Skeletal muscle cell (primary cell): Measurements from ENCODE around the gene GRM7.

Experiments
- DNase-seq: peaks from one replicate; pipeline ENCODE4 v3.0.0-alpha.2; 2010; ENCODE audit warnings: low read depth
- H3K4me3 ChIP-seq: 2 replicates; pipeline ENCODE4 v1.5.1; 2011; ENCODE audit warnings: low read depth, mild to moderate bottlenecking, control low read depth, low read length, moderate library complexity

Gene GRM7

DNA sequence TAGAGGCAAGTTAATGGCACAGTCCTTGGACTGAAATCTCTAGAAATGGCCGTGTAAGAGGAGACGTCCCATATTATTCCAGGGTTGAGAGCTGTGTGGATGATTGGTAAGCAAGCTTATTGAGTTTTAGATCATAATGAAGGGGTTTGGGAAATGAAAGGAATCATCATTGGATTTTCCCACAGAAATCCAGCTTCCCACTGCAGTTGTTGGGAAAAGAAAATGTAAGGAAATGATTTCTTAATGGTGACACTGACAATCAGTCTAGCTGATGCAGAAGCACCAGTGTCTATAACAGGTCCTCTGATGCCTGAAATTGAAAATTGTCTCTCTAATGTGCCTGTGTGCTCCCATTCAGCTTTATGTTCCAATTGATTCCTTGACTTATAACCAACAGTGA is 728.6 kb downstream of the GRM7 start:
- no peak overlapping the region for H3K4me3 ChIP-seq
- no peak for DNase-seq

DNA sequence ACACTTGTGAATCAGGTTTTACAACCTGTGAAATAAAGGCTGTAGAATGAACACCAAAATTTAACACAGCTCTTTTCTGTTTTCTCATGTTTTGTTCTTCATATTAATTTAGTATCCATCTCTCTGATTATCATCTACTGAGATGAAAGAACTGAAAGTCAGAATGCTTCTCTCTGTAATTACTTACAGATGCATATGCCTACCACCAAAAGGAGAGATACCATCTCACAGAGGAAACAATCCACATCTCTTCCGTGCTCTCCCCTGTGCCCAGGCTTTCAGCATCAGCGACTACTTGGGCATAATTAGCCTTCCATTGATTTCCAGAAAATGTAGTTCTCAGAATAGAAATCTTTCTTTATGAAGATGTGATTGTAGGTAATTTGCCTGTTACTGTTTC is 741.4 kb downstream of the GRM7 start:
- DNase-seq, result no peak
- no peak overlapping the region for H3K4me3 ChIP-seq

- no peak for DNase-seq
- H3K4me3 ChIP-seq, result no peak overlapping the region
These were observed 746.2 kb downstream of the GRM7 start for GRCh38 chr3:7607083-7607482.

DNA sequence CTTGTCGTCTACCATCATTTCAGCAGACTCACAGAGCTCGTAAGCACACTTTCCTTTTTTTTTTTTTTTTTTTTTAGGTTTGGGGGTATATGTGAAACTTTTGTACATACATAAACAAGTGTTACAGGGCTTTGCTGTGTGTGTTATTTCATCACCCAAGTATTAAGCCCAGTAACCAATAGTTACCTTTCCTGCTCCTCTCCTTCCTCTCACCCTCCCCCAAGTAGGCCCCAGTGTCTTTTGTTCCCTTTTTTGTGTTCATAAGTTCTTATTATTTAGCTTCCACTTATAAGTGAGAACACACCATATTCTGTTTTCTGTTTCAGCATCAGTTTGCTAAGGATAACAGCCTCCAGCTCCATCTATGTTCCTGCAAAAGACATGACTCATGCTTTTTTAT is 746.8 kb downstream of the GRM7 start:
- no peak for DNase-seq
- no peak overlapping the region for H3K4me3 ChIP-seq

GRCh38 chr3:7610634-7611033 is 749.7 kb downstream of the GRM7 start:
- H3K4me3 ChIP-seq, result no peak overlapping the region
- no peak for DNase-seq

DNA sequence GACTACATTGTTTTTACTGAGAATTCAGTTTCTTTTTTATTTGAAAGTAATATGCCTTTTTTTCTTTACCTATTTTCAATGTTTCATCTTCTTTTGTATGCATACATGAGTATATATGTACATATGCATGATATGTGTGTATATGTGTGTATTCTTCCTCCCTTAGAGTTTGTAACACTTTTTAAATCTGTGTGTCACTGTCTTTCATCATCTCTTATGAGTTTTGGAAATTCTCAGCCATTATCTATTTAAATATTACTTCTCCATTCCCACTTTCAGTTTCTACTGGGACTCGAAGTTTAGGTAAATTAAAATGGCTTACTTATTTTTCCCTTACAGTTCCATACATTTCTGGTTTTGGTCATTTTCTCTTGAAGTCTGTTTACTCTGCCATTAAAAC is 754.1 kb downstream of the GRM7 start:
- DNase-seq, result no peak
- H3K4me3 ChIP-seq, result no peak overlapping the region

- H3K4me3 ChIP-seq, result no peak overlapping the region
- no peak for DNase-seq
These were observed 757.7 kb downstream of the GRM7 start for GRCh38 chr3:7618606-7619005.

DNA sequence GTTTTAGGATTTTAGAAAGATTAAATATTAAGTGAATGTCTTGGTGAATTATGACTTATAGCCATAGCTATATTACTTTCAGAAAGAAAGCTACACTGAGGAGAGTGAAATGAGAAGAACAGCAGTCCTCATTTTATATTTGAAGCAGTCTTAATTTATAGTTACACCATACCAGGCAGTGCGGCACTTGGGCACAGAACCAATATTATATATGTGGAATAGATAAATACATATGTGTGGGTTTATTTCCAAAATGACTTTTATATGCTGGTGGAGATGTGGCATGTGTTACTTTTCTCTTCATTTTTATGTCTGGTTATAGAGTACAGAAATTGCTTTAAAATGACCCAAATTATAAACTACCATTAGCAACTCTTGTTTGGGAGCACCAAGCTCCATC is 759.5 kb downstream of the GRM7 start:
- no peak for DNase-seq
- no peak overlapping the region for H3K4me3 ChIP-seq

GRCh38 chr3:7621046-7621630 is 760.2 kb downstream of the GRM7 start:
- no peak for DNase-seq
- no peak overlapping the region for H3K4me3 ChIP-seq

- no peak overlapping the region for H3K4me3 ChIP-seq
- DNase-seq, result no peak
These were observed 760.7 kb downstream of the GRM7 start for GRCh38 chr3:7621651-7622050.

GRCh38 chr3:7625021-7625420 is 764.1 kb downstream of the GRM7 start:
- no peak overlapping the region for H3K4me3 ChIP-seq
- DNase-seq, result no peak

DNA sequence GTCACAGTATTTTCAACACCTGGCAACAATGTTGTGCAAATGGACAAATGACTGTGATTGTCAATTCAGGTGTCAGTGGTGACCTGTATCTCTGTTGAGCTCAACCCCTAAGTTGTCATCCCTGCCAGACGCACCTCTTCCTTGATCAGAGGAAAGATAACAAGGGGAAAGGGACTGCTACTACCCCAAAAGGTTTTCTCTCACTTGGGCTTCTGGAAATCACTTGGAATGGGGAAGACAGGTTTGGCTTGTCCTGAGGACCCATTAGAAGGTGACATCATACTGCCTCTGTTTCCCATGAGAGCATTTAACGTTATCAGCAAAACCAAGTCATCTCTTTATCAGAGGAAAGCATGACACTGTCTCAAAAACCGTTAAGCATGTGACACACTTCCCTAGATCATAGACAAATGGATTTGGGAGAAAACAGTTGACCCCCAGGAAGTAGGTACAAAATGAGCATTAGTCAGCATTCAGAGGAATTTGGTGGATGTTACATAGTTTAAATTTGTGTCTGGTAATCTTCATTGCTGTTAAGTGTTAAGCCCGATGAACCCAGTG is 769.5 kb downstream of the GRM7 start:
- no peak for DNase-seq
- no peak overlapping the region for H3K4me3 ChIP-seq

GRCh38 chr3:7630925-7631324 is 770.0 kb downstream of the GRM7 start:
- no peak overlapping the region for H3K4me3 ChIP-seq
- DNase-seq, result no peak

- no peak for DNase-seq
- no peak overlapping the region for H3K4me3 ChIP-seq
These were observed 771.4 kb downstream of the GRM7 start for GRCh38 chr3:7632305-7632704.

DNA sequence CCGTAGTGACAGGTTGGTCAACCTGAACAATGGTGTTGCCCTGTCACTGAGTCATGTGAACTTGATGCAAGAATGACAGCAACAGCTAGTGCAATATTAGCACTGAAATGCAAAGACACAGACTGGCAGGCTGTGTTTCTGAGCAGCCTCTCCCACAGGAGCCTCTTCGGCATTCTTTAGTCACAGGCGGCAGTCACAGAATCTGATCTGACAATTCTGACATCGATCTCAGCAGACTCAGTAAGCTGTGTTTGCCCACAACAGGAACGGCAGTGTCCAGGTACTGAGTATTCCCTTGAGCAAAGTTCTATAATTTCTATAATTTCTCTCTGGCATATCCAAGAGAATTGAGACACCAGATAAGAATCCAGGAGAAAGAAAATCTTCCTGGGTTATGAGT is 776.8 kb downstream of the GRM7 start:
- DNase-seq, result no peak
- H3K4me3 ChIP-seq, result no peak overlapping the region

- H3K4me3 ChIP-seq, result no peak overlapping the region
These were observed 777.2 kb downstream of the GRM7 start for GRCh38 chr3:7638103-7638502.

DNA sequence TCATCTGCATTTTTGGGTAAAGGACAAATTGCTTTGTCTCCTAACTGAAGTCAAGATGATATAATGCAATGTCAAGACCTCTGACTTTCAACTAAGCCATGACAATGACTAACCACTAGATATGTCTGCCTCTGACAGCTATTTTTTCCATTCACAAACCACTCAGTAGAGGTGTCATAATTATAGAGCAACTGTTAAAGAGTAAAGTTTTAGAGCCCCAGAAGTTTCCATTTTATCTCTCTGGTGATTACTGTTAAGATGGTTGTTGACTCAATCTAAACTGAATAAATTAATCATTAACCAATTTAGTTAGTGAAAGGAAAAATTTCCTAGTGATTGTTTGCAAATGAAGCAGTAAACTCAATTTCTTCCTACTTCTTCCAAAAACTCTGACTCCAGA is 779.9 kb downstream of the GRM7 start:
- DNase-seq, result no peak
- H3K4me3 ChIP-seq, result no peak overlapping the region

More at GRCh38 chr3:7638103-7638502, 777.2 kb downstream of the GRM7 start:
- DNase-seq, result no peak

- no peak for DNase-seq
- no peak overlapping the region for H3K4me3 ChIP-seq
These were observed 785.9 kb downstream of the GRM7 start for GRCh38 chr3:7646851-7647250.

GRCh38 chr3:7650466-7650865 is 789.6 kb downstream of the GRM7 start:
- no peak overlapping the region for H3K4me3 ChIP-seq
- DNase-seq, result no peak

GRCh38 chr3:7651274-7651673 is 790.4 kb downstream of the GRM7 start:
- no peak overlapping the region for H3K4me3 ChIP-seq

GRCh38 chr3:7657214-7658112 is 796.5 kb downstream of the GRM7 start:
- no peak overlapping the region for H3K4me3 ChIP-seq
- DNase-seq, result no peak

More at GRCh38 chr3:7651274-7651673, 790.4 kb downstream of the GRM7 start:
- DNase-seq, result no peak
